Esophagus (tissue), 2 donors: ENCODE results near the gene METRNL. TPM values are rescaled to one million over a fixed set of nuclear protein-coding genes. Genes with fewer than 3 reads are reported as not detected.

ENCODE experiments used
- H3K27ac ChIP-seq, 2 donors: one replicate each; pipeline ENCODE4 v1.5.1; 2013; ENCODE audit warnings: low read depth in 2 of 2, mild to moderate bottlenecking in 2 of 2, inconsistent platforms in 1 of 2, low read length in 1 of 2, moderate library complexity in 1 of 2
- H3K27me3 ChIP-seq, 2 donors: one replicate each; pipeline ENCODE4 v1.6.1; 2013; ENCODE audit warnings: low read length in 2 of 2, control low read depth in 1 of 2, mild to moderate bottlenecking in 1 of 2; ENCODE audit not compliant: insufficient read depth in 2 of 2, control insufficient read depth in 1 of 2
- H3K36me3 ChIP-seq, 2 donors: one replicate each; pipeline ENCODE4 v1.6.1; 2013; ENCODE audit warnings: low read length in 1 of 2; ENCODE audit not compliant: control insufficient read depth in 2 of 2, insufficient read depth in 2 of 2
- H3K4me1 ChIP-seq, 2 donors: one replicate each; pipeline ENCODE4 v1.6.1; 2013; ENCODE audit warnings: low read length in 1 of 2; ENCODE audit not compliant: control insufficient read depth in 2 of 2, insufficient read depth in 2 of 2
- H3K4me3 ChIP-seq, 2 donors: one replicate each; pipeline ENCODE4 v1.5.1; 2013; ENCODE audit warnings: low read length in 2 of 2, mild to moderate bottlenecking in 2 of 2, low read depth in 1 of 2, moderate library complexity in 1 of 2
- H3K9me3 ChIP-seq, 2 donors: one replicate each; pipeline ENCODE4 v1.6.1; 2013; ENCODE audit warnings: mild to moderate bottlenecking in 2 of 2, low read depth in 1 of 2, low read length in 1 of 2, moderate library complexity in 1 of 2; ENCODE audit not compliant: control insufficient read depth in 2 of 2, insufficient read depth in 1 of 2
- WGBS, 2 donors: extraction: QIAGEN DNeasy Blood & Tissue Kit; methylation state at CpG; one replicate each; pipeline ENCODE4 v1.1.7; 2013; 5-methylcytosine and 5-hydroxymethylcytosine counted together
- polyA plus RNA-seq, 2 donors: library from polyadenylated mRNA; stranded (reverse); fragments of 200-250 nt; gene quantifications; one replicate each; pipeline ENCODE4 v1.2.3, GENCODE V29; 2013
- donor health status: healthy with polysubstance abuse.
- donor health status: Bipolar disorder and iron deficiency.

The METRNL gene
- polyA plus RNA-seq, 2 donors: 143 to 169 TPM

DNA sequence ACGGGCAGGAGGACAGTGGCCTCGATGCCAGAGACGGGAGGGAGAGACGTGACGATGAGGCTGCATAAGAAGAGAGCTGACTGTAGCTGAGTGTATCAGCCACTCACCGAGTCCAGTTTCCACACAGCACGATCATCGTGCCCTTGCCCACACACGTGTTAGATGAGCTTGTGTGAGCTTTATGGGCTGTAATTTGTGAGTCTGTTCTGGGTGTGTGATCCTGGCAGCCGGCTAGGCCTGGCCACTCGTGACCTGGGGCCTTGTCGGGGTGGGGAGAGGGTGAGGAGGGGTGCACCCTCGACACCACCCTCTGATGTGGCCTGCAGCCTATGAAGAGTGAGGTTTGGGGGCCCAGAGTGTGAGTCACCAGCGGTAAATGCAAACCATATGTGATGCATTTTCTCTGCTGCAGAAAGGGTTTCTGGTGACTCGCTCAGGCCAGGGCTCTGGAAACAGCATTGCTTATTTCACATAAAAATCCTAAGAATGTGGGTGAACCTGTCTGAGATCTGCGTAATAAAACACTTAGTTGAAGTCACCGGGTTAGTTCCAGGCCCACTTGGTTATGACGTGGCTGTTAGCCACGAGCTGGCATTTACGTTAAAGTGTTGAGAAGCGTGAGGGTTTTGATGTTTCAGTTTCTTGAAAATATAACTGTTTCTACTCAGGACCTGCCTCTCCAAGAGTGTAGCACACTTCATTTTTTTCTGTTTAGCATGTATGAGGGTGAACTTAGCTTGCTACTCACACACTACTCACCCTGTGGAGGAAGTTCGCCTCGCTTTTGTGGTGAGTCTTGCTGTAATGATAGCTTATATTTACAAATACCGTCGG, 4.2 kb downstream of the METRNL start:
- peaks cover 7 to 38% of the 10 kb centered on the region in 2 donors for H3K4me1 ChIP-seq

DNA sequence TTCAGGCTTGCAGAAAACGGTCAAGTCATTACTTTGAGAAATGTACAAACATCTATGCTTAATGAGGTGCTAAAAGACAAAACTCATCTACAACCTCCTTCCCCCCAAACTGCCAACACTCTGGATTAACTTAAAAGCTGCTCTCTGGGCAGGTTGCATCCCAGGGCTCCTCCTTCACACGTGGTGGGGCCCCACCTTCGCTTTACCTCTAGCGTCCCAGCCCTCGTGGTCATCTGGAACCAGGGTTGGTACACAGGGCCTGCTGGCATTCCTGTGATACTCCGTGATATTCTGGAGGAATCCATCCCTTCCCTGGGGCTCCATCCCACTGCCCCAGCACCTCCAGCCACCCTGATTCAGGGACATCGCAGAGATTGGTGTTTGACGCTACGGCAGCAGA, 4.8 kb downstream of the METRNL start:
- peaks cover 10 to 41% of the 10 kb centered on the region in 2 donors for H3K4me1 ChIP-seq
- H3K27me3 ChIP-seq: no peaks in the 10 kb centered on the region
- H3K36me3 ChIP-seq: peaks cover 0 to 35% of the 10 kb centered on the region in 2 donors
- 63% methylated on average over 9 of the region's 9 CpGs for WGBS, 2 donors
- no peaks in the 10 kb centered on the region for H3K9me3 ChIP-seq
- H3K4me3 ChIP-seq: peak overlapping the region; percentile 12 to 33
- peak overlapping the region; percentile 26 to 89 for H3K27ac ChIP-seq

More for the DNA sequence above, 4.2 kb downstream of the METRNL start:
- peak overlapping the region; percentile 58 to 89 for H3K27ac ChIP-seq
- H3K4me3 ChIP-seq: peak overlapping the region; percentile 24 to 88
- H3K27me3 ChIP-seq: no peaks in the 10 kb centered on the region
- 41 to 48% methylated on average over 25 of the region's 25 CpGs for WGBS, 2 donors
- H3K9me3 ChIP-seq: no peaks in the 10 kb centered on the region
- peaks cover 0 to 35% of the 10 kb centered on the region in 2 donors for H3K36me3 ChIP-seq

DNA sequence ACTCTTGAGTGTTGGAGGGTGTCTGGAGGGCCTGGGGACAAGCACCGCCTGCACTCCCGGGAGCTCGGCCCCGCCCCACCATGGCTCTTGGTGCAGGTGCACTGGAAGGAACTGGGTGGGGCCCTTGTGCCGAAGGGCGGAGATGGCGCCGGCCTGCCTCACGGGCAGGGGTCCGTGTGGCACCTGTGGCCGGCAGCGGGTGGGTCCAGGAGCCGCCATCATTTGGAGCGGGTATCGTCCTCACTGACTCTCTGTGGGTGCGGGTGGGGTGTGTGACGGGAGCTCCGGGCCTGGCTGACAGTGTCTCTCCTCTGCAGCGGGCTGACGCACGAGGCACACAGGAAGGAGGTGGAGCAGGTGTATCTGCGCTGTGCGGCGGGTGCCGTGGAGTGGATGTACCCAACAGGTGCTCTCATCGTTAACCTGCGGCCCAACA, 5.2 kb downstream of the METRNL start:
- H3K27ac ChIP-seq: peak overlapping the region in 1 of 2 donors; percentile 48
- no peaks in the 10 kb centered on the region for H3K27me3 ChIP-seq
- H3K36me3 ChIP-seq: peaks cover 0 to 35% of the 10 kb centered on the region in 2 donors
- no peaks in the 10 kb centered on the region for H3K9me3 ChIP-seq
- peaks cover 10 to 43% of the 10 kb centered on the region in 2 donors for H3K4me1 ChIP-seq
- WGBS, 2 donors: 80 to 83% methylated on average over 26 to 27 of the region's 27 CpGs
- peak overlapping the region; percentile 12 to 33 for H3K4me3 ChIP-seq

DNA sequence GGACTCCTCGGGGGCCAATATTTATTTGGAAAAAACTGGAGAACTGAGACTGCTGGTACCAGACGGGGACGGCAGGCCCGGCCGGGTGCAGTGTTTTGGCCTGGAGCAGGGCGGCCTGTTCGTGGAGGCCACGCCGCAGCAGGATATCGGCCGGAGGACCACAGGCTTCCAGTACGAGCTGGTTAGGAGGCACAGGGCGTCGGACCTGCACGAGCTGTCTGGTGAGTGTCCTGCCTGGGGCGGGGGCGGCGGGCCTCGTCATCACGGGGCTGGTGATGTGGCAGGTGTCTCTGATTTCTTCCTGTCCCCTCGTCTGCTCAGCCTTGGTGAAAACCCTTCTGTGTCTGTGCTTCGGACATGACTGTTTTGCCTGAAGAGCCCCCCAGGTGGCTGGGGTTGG, 5.7 kb downstream of the METRNL start:
- WGBS, 2 donors: 83 to 84% methylated on average over 22 of the region's 22 CpGs
- H3K27ac ChIP-seq: peak overlapping the region in 1 of 2 donors; percentile 48

DNA sequence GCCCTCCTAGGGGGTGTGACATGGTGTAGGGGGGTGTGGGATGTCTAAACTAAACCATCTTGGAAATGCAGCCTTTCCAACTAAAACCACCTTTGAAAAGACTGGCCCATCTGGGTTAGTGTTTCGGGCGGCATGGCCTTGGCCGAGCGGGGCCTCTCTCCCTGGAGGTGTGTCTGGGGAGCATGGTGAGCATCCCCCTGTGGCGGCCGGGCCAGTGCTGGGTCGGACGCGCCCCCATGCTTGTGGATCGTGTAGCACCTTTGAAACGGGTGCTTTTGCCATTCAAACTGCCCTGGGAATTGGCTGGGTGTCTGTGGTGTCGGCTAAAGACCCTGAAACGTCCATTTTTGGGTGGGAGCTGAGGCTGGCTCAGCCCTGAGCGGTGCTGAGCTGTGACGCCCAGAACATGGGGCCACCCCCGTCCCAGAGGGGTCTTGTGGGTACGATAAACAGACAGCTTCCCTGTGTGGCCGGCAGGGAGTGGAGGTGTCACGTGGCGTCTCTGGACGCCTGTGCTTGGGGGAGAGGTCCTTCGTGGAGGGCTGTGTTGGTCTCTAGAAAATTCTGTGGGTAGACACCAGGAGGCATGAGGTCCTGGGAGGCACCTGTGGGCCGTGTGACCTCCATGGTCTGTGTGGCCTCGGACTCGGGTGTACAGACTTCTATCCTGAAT, 6.3 kb downstream of the METRNL start:
- 84 to 86% methylated on average over 25 of the region's 25 CpGs for WGBS, 2 donors
- Histone ChIP-seq H3K4me1 (peaks cover 12 to 49% of the 10 kb centered on the region in 2 donors), H3K4me3 (peak overlapping the region; percentile 5 to 12), H3K27ac (peak overlapping the region in 1 of 2 donors; percentile 56), H3K27me3 (no peaks in the 10 kb centered on the region), H3K9me3 (no peaks in the 10 kb centered on the region), H3K36me3 (peaks cover 0 to 40% of the 10 kb centered on the region in 2 donors)

More for the DNA sequence above, 5.7 kb downstream of the METRNL start:
- peaks cover 0 to 37% of the 10 kb centered on the region in 2 donors for H3K36me3 ChIP-seq
- H3K4me3 ChIP-seq: peak overlapping the region; percentile 12 to 33
- H3K4me1 ChIP-seq: peaks cover 10 to 46% of the 10 kb centered on the region in 2 donors
- no peaks in the 10 kb centered on the region for H3K9me3 ChIP-seq
- H3K27me3 ChIP-seq: no peaks in the 10 kb centered on the region

DNA sequence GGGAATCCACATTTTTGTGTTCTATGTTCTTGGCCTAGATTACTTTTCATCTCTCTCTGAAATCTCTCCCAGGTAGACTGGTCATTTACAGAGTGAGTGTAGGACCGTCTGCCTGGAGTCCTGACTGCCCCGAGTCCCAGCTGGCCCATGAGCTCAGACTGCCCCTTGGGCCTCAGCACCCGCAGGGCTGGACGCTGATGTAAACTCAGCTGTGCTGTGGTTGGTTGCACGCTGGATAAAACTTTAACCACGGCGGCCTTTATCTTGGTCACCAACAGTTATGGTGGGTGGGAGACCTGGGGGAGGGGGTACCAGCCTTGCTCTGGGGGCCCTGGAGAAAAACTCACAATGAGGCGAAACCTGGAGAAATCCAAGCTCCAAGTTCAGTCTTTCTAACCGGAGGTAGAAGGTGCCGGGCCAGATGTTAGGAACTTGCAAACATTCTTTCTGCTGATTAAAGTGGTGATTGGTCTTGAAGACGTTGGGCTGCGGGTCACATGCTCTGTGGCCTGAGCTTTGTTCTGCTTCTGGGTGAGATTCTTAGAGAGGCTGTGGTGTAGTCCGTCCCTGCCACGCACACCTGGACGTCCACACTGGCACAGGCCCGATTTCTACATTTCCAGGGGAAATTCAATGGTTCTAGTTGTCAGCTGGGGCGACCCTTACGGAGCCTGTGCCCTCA, 6.9 kb downstream of the METRNL start:
- Histone ChIP-seq H3K27me3 (no peaks in the 10 kb centered on the region), H3K4me3 (no peak overlapping the region), H3K9me3 (no peaks in the 10 kb centered on the region), H3K4me1 (peaks cover 15 to 55% of the 10 kb centered on the region in 2 donors), H3K36me3 (peaks cover 0 to 44% of the 10 kb centered on the region in 2 donors), H3K27ac (peak overlapping the region in 1 of 2 donors; percentile 57)
- WGBS, 2 donors: 79 to 85% methylated on average over 18 of the region's 18 CpGs

DNA sequence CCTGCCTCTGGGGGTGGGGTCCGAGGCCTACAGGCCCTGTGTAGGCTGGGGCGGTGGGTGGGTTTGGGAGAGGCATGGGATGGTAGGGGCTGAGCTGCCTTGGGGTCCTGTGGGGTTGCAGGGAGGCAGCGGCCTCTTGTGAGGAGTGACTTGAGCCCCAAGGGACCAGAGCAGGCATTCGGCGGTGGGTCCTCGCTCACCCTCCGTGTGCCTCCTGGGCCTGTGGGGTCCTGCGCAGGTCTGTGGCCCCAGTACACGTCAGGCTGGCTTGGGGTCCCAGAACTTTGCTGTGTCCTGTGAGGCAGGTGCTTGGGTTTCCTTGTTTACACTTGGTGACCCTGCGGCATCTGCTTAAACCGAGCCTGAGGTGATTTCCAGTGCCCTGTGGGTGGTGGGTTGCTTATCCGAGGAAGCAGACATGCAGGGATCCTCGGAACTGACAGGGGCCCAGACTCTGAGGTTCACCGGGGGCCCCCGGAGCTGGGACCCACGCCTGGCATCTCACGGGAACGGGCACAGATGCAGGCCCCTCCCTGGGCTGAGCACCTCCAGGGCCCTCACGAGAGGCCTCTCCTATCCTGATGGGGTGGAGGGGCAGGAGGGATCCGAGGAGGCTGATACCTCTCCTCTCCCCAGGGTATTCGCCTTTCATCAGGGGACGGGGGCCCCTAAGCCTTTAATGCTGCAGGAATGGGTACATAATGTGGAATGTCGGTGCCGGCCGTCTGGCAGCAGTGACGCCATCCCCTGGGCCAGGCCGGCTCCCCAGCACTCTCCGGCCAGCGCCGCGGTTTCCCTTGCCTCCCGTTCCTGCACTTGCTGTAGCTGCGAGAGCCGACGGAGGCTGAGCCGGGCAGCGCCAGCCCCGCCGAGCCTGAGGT, 7.7 kb downstream of the METRNL start:
- H3K27ac ChIP-seq: peak overlapping the region in 1 of 2 donors; percentile 57
- H3K27me3 ChIP-seq: no peaks in the 10 kb centered on the region
- peaks cover 0 to 45% of the 10 kb centered on the region in 2 donors for H3K36me3 ChIP-seq
- H3K4me1 ChIP-seq: peaks cover 15 to 48% of the 10 kb centered on the region in 2 donors
- 87 to 91% methylated on average over 34 to 39 of the region's 39 CpGs for WGBS, 2 donors
- H3K4me3 ChIP-seq: no peak overlapping the region
- no peaks in the 10 kb centered on the region for H3K9me3 ChIP-seq

DNA sequence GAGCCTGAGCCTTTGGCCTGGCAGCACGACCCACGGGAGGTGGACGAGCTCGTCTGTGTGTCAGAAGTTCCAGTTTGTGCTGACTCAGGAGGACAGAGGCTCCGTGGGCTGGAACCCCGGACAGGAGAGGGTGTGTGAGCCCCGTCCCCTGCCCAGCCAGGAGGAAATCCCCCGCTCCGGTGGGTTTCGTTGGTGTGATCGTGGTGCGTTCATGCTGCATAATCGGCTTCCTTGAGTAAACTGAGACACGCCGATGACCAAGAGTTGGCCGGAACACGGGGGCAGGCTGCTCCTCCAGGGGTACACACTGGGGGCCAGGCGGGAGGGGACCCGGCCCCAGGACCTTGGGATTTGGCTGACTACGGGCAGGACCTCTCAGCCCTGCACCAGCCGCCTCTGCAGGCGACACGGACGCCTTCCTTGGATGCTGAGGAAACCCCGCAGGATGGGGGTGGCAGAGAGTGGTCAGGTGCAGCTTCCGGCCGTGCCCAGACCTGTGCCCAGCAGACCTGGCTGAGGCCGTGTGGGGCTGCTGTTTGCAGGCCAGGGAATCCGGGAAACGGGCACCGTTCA, 8.5 kb downstream of the METRNL start:
- 82 to 90% methylated on average over 31 of the region's 31 CpGs for WGBS, 2 donors
- peak overlapping the region; percentile 92 to 95 for H3K27ac ChIP-seq
- no peak overlapping the region for H3K4me3 ChIP-seq
- H3K4me1 ChIP-seq: peaks cover 15 to 51% of the 10 kb centered on the region in 2 donors
- no peaks in the 10 kb centered on the region for H3K9me3 ChIP-seq
- H3K36me3 ChIP-seq: peaks cover 0 to 47% of the 10 kb centered on the region in 2 donors
- H3K27me3 ChIP-seq: no peaks in the 10 kb centered on the region
